ENCODE data around the gene DUS4L. TPM values are rescaled to one million over a fixed set of nuclear protein-coding genes. Genes with fewer than 3 reads are reported as not detected.

Gene DUS4L
- total RNA-seq, 1 donor from 2014 or later = 9.2 TPM

DNA sequence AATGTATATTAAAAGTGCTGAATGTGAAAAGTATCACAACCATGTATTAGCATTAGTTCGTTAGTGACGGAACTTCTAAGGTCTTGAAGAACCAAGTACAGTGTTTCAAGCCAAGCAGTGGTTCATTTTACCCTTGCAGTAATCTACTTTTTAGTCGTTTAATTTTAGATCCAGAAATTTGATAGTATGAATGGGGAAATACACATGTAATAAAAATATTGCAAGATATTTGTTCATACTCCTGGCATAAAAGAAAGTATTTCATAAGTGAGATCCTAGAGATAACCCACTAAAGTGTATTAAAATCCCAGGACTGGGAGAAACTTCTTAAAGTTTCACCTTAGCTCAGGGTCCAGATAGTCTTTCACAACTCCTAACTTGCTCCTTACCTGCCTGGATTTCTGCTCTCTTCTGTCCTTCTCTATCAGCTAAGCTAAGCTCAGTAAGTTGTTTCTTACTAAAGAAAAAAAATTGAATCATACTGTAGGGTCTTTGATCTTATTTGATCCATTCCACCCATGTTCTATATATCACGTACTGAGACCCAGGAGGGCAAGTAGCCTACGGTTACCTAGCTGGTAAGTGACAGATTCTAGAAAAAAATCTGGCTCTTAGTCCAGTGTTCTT is 17.7 kb downstream of the DUS4L start:
- FAIRE-seq = no peak
- Histone ChIP-seq H3K36me3 (ENCODE audit: control insufficient read depth, insufficient read depth, low read length) (peaks cover 2% of the 10 kb centered on the region), H3K27me3 (ENCODE audit: control insufficient read depth, insufficient read depth, low read length) (no peaks in the 10 kb centered on the region), H3K4me3 (ENCODE audit: low read depth, low read length) (peak overlapping the region; percentile 74)
- no peak for TF ChIP-seq CTCF (IDR thresholded peaks at IDR 0.05; ENCODE audit: insufficient read depth, low read length, severe bottlenecking)
- peak; percentile 10 for DNase-seq (ENCODE audit: low read depth)

GRCh38 chr7:107582875-107583274 is 19.1 kb downstream of the DUS4L start:
- FAIRE-seq = no peak
- DNase-seq (ENCODE audit: low read depth) = no peak
- no peaks in the 10 kb centered on the region for H3K27me3 ChIP-seq (ENCODE audit: control insufficient read depth, insufficient read depth, low read length)
- no peak for TF ChIP-seq CTCF (IDR thresholded peaks at IDR 0.05; ENCODE audit: insufficient read depth, low read length, severe bottlenecking)
- H3K4me3 ChIP-seq (ENCODE audit: low read depth, low read length) = no peak overlapping the region
- peaks cover 2% of the 10 kb centered on the region for H3K36me3 ChIP-seq (ENCODE audit: control insufficient read depth, insufficient read depth, low read length)

DNA sequence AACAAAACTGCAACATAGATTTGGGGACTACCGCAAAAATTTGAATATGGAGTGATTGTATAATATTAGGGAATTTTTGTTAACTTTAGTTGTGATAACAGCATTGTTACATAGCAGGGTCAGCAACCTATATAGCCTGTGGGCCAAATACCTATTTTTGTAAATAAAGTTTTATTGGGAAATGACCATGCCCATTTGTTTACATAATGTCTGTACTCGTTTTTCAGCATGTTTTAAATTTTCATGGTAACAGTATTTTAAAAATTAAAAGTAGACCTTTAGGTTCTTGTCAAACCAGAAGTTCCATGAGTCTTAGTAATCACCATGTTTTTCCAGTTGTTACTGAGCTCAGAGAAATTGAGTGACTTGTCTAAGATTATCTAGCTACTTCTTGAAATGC is 20.9 kb downstream of the DUS4L start:
- peaks cover 2% of the 10 kb centered on the region for H3K36me3 ChIP-seq (ENCODE audit: control insufficient read depth, insufficient read depth, low read length)
- DNase-seq (ENCODE audit: low read depth) = no peak
- FAIRE-seq = no peak
- no peak for TF ChIP-seq CTCF (IDR thresholded peaks at IDR 0.05; ENCODE audit: insufficient read depth, low read length, severe bottlenecking)
- no peaks in the 10 kb centered on the region for H3K27me3 ChIP-seq (ENCODE audit: control insufficient read depth, insufficient read depth, low read length)
- no peak overlapping the region for H3K4me3 ChIP-seq (ENCODE audit: low read depth, low read length)

DNA sequence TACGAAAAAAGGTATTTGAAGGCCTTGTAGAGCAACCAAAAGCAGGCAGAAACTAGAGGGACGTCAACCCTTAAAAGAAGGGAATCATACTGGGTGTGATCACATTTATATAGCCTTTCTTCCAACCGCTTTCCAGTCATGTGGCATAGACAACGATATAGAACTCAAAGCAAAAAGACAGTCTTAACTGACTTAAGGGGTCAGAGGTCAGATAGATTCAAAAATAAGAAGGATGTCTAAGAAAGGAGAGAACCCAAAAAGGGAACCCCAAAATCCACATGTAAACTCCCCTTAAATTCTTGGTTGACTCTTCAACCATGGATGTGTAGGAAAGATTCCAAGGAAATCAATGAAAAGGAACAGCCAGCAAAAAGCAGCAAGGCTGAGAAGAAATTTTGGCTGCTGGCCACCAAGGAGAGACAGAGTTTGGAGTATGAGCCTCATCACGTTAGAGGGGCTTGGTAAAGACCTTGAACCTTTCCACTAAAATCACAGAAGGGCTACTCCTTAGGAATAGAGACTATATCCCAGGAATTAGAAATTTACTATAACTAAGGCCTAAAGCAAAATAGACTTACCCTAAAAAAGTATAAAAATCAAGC is 24.9 kb downstream of the DUS4L start:
- TF ChIP-seq CTCF (IDR thresholded peaks at IDR 0.05; ENCODE audit: insufficient read depth, low read length, severe bottlenecking) = no peak

DNA sequence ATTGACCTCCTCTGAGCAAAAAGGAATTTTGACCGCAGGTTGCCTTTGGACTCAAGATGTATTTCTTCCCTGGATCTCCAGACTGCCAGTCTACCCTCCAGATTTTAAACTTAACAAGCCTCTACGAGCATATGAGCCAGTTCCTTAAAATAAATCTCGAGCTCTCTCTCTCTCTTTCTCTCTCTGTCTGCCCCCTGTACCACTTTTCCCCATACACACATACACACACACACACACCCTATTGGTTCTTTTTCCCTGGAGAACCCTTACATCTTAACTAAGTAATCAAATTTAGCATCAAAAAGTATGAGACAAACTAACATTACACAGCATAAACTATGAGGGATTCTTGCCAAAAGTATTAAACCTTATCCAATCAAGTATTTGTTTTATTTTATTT is 27.6 kb downstream of the DUS4L start:
- no peak for TF ChIP-seq CTCF (IDR thresholded peaks at IDR 0.05; ENCODE audit: insufficient read depth, low read length, severe bottlenecking)
- no peak for FAIRE-seq
- no peaks in the 10 kb centered on the region for H3K36me3 ChIP-seq (ENCODE audit: control insufficient read depth, insufficient read depth, low read length)
- DNase-seq (ENCODE audit: low read depth) = no peak
- H3K27me3 ChIP-seq (ENCODE audit: control insufficient read depth, insufficient read depth, low read length) = no peaks in the 10 kb centered on the region
- no peak overlapping the region for H3K4me3 ChIP-seq (ENCODE audit: low read depth, low read length)

More for the DNA sequence above, 24.9 kb downstream of the DUS4L start:
- Histone ChIP-seq H3K27me3 (ENCODE audit: control insufficient read depth, insufficient read depth, low read length) (no peaks in the 10 kb centered on the region), H3K36me3 (ENCODE audit: control insufficient read depth, insufficient read depth, low read length) (peaks cover 2% of the 10 kb centered on the region), H3K4me3 (ENCODE audit: low read depth, low read length) (no peak overlapping the region)
- FAIRE-seq (no peak), DNase-seq (ENCODE audit: low read depth) (no peak)

Data from bronchial epithelial cell (primary cell).